PC-9 (cell line): ENCODE measurements around the gene KCNQ1OT1. TPM values are rescaled to one million over a fixed set of nuclear protein-coding genes. Genes with fewer than 3 reads are reported as not detected.

Experiments
- BruUV-seq: library from RNA; stranded (reverse); fragments of 400-500 nt; replicated peaks from 2 replicates; lab custom pipeline; 2021; lab: Mats Ljungman, UMichigan
- CTCF ChIA-PET: fragments of 300-600 bp; sonication (Branson Sonifier 250); formaldehyde crosslinking; loops from one replicate; lab custom pipeline; 2022; ENCODE audit warnings: antibody characterized with exemption; lab: Charles Lee
- POLR2A ChIA-PET: fragments of 300-600 bp; sonication (Branson Sonifier 250); formaldehyde crosslinking; loops from one replicate; lab custom pipeline; 2022; ENCODE audit warnings: antibody characterized with exemption; ENCODE audit not compliant: unreplicated experiment; lab: Charles Lee
- DNase-seq, 2 experiments: peaks; one replicate each; pipeline versions ENCODE4 v3.0.0 to v3.0.0-alpha.2; 2015 to 2022; ENCODE audit warnings: mixed read lengths in 1 of 2
- H2AFZ ChIP-seq: fragments of 200-600 bp; sonication (generic); 2 replicates; pipeline ENCODE4 v1.8.1; 2017; ENCODE audit warnings: antibody characterized with exemption
- H3F3A ChIP-seq: fragments of 200-600 bp; sonication (generic); 2 replicates; pipeline ENCODE4 v1.8.1; 2017; ENCODE audit warnings: antibody characterized with exemption, mild to moderate bottlenecking, low read depth; ENCODE audit not compliant: insufficient read depth
- H3K27ac ChIP-seq: fragments of 200-600 bp; sonication (generic); 2 replicates; pipeline ENCODE4 v1.6.1; 2016; ENCODE audit warnings: mixed run types
- H3K27me3 ChIP-seq: fragments of 200-600 bp; sonication (generic); 2 replicates; pipeline ENCODE4 v1.6.1; 2016; ENCODE audit warnings: low read depth, mixed run types; ENCODE audit not compliant: insufficient read depth
- H3K36me3 ChIP-seq: fragments of 200-600 bp; sonication (generic); 2 replicates; pipeline ENCODE4 v1.6.1; 2016; ENCODE audit warnings: low read depth, mixed run types
- H3K4me1 ChIP-seq: fragments of 200-600 bp; sonication (generic); replicated peaks from 2 replicates; pipeline ENCODE4 v1.6.1; 2016; ENCODE audit warnings: mixed run types; ENCODE audit not compliant: insufficient read depth
- H3K4me2 ChIP-seq: fragments of 200-600 bp; sonication (generic); 2 replicates; pipeline ENCODE4 v1.6.1; 2017; ENCODE audit warnings: mixed run types
- H3K4me3 ChIP-seq: fragments of 200-600 bp; sonication (generic); 2 replicates; pipeline ENCODE4 v1.6.1; 2016; ENCODE audit warnings: mixed run types
- H3K79me2 ChIP-seq: fragments of 200-600 bp; sonication (generic); 2 replicates; pipeline ENCODE4 v1.6.1; 2017; ENCODE audit warnings: low read depth, mixed run types
- H3K9me2 ChIP-seq: fragments of 200-600 bp; sonication (generic); 2 replicates; pipeline ENCODE4 v1.8.1; 2017; ENCODE audit warnings: mild to moderate bottlenecking; ENCODE audit not compliant: insufficient read depth
- H3K9me3 ChIP-seq: fragments of 200-600 bp; sonication (generic); 2 replicates; pipeline ENCODE4 v1.8.1; 2016; ENCODE audit warnings: low read depth; ENCODE audit not compliant: insufficient read depth
- H4K20me1 ChIP-seq: fragments of 200-600 bp; sonication (generic); 2 replicates; pipeline ENCODE4 v1.8.1; 2017; ENCODE audit not compliant: insufficient read depth
- EZH2 ChIP-seq: fragments of 200-600 bp; sonication (generic); IDR thresholded peaks from 2 replicates; pipeline ENCODE4 v1.8.0; 2017; ENCODE audit warnings: antibody characterized with exemption, low read depth
- intact Hi-C: fragments of 100-400 bp; cut with micrococcal nuclease; formaldehyde crosslinking; loops from one replicate; pipeline ENCODE4 v1.10.0; 2022; ENCODE audit not compliant: unreplicated experiment
- total RNA-seq: library from RNA; stranded (reverse); gene quantifications from 2 replicates; pipeline ENCODE4 v1.2.3, GENCODE V29; 2021
- TF ChIP-seq, protein P1 (sequence below): fragments of 200-600 bp; sonication (generic); conservative IDR thresholded peaks from 2 replicates; pipeline ENCODE4 v1.6.1; 2017; ENCODE audit warnings: mixed run types, antibody characterized with exemption, mild to moderate bottlenecking, moderate library complexity

The KCNQ1OT1 gene
- total RNA-seq, 1 experiment from 2014 or later = 3.4 TPM

DNA sequence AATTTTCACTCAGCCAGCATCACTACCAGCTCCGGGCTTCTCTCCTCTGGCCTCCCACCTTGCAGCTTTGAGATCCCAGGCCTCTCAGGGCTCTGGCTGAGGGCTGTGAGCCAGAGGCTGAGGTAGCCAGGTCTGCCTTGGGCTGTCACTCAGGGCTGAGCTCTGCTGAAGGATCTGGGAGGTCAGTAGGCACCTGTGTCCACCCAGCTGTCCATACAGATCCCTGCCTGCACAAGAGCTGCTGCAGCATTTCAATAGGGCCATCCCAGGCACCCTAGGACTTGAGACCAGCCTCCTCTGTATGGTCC lies 12.6 kb downstream of the KCNQ1OT1 start:
- ChIA-PET POLR2A (no interaction called here), CTCF (no interaction called here)
- H3K4me3 ChIP-seq = no peak overlapping the region
- no peak overlapping the region for H3K4me2 ChIP-seq
- H3K27ac ChIP-seq = no peak overlapping the region
- H3F3A ChIP-seq = no peaks in the 10 kb centered on the region
- no peaks in the 10 kb centered on the region for H3K4me1 ChIP-seq
- TF ChIP-seq EZH2 = no peak
- TF ChIP-seq, protein P1, sequence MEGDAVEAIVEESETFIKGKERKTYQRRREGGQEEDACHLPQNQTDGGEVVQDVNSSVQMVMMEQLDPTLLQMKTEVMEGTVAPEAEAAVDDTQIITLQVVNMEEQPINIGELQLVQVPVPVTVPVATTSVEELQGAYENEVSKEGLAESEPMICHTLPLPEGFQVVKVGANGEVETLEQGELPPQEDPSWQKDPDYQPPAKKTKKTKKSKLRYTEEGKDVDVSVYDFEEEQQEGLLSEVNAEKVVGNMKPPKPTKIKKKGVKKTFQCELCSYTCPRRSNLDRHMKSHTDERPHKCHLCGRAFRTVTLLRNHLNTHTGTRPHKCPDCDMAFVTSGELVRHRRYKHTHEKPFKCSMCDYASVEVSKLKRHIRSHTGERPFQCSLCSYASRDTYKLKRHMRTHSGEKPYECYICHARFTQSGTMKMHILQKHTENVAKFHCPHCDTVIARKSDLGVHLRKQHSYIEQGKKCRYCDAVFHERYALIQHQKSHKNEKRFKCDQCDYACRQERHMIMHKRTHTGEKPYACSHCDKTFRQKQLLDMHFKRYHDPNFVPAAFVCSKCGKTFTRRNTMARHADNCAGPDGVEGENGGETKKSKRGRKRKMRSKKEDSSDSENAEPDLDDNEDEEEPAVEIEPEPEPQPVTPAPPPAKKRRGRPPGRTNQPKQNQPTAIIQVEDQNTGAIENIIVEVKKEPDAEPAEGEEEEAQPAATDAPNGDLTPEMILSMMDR = no peak
- no peaks in the 10 kb centered on the region for H3K9me3 ChIP-seq
- no TSS peak for BruUV-seq
- no peaks in the 10 kb centered on the region for H3K36me3 ChIP-seq
- H3K79me2 ChIP-seq = no peaks in the 10 kb centered on the region
- peaks cover 3% of the 10 kb centered on the region for H4K20me1 ChIP-seq
- no peaks in the 10 kb centered on the region for H3K27me3 ChIP-seq
- H3K9me2 ChIP-seq = no peaks in the 10 kb centered on the region
- intact Hi-C loops = no loop called here
- no peak overlapping the region for H2AFZ ChIP-seq
- no peak for DNase-seq

DNA sequence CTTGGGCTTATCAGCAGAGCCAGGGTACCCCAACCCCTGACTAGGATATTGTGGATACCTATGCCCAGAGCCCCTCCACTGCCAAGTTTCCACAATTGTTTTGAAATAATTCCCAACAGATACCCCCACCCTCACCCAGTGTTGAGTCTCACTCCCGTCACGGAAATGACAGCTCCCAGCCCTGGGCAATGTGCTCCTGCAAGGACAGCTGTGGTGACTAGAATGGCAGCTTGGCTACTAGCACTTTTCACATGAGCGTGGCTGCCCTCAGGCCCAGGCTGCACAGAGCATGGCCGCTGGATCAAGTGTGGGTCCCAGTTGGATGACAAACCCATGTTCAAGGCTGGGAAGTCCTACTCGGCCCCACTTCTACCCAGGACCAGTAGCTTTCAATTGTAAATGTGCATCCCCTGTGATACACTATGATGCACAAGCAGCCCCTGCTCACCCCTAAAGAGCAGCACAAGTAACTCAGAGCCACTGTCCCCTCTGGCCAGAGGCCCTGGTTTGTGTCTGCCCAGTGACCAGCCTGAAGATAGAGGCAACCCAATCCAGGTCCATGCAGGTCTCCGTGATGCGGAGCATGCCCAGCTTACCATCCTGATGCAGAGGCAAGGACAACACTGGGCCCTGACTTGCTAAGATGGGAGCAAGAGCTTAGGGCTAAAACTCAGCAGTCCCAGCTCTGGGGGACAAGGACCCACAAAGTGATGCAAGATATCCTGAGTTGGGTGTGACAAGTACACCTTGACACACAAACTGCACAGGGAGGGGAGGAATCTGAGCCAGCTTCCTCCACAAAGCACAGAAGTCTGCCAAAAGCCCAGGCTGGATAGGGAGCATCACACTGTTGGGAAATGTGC lies 13.2 kb downstream of the KCNQ1OT1 start:
- ChIA-PET CTCF (no interaction called here), POLR2A (no interaction called here)
- no peaks in the 10 kb centered on the region for H3K9me2 ChIP-seq
- no peak overlapping the region for H3K4me3 ChIP-seq
- H3K27me3 ChIP-seq = no peaks in the 10 kb centered on the region
- no peak overlapping the region for H3K27ac ChIP-seq
- intact Hi-C loops = no loop called here
- BruUV-seq = no TSS peak
- no peaks in the 10 kb centered on the region for H3K79me2 ChIP-seq
- no peaks in the 10 kb centered on the region for H3K4me1 ChIP-seq
- TF ChIP-seq, protein P1 = no peak
- no peak for TF ChIP-seq EZH2
- H3K9me3 ChIP-seq = no peaks in the 10 kb centered on the region
- no peak overlapping the region for H3K4me2 ChIP-seq
- no peaks in the 10 kb centered on the region for H3K36me3 ChIP-seq
- no peaks in the 10 kb centered on the region; the same call in 1 of the 2 replicates for H4K20me1 ChIP-seq
- no peak for DNase-seq
- H2AFZ ChIP-seq = no peak overlapping the region
- no peaks in the 10 kb centered on the region for H3F3A ChIP-seq

DNA sequence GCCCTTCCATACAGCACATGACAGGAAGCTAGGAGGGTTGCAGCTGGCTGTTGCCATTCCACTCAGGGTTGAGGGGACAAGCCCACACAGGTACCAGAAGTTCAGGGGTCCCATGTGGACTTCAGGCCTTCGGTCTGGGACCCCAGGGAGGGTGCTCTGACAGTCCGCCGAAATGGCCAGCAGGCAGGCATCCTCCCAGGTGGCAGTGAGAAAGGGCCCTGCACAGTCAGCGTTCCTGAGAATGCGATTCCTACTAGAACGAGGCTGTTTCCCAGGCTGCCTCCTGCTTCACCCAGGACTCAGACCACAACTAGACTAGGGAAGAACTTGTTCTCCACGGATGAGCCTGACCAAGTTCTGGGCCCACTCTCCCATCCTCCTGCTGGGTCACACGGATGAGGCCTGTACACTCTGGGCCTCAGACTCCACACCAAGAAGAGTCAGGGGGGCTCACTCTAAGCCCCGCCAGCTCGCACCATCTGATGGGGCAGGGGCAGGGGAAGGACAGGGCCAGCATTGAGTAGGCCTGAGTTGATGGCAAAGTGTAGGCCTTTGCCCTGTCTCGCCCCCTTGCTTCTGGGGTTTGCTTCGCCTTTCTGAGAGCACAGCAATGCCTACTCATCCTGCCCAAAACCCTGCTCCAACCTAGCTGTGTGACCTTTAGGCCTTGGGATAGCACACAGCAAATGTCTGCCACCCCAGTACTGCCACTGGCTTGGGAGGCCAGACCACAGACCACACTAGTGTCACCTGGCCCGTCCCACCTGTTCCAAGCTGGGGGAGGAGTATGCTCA lies 14.0 kb downstream of the KCNQ1OT1 start:
- Histone ChIP-seq H3K9me2 (no peaks in the 10 kb centered on the region), H3K27ac (no peak overlapping the region), H3K4me2 (no peak overlapping the region), H3F3A (no peaks in the 10 kb centered on the region), H3K4me3 (no peak overlapping the region), H3K9me3 (no peaks in the 10 kb centered on the region), H3K27me3 (no peaks in the 10 kb centered on the region), H3K36me3 (no peaks in the 10 kb centered on the region), H2AFZ (no peak overlapping the region), H3K4me1 (no peaks in the 10 kb centered on the region), H4K20me1 (no peaks in the 10 kb centered on the region; the same call in 1 of the 2 replicates), H3K79me2 (no peaks in the 10 kb centered on the region)
- POLR2A ChIA-PET = no interaction called here
- TF ChIP-seq EZH2 = no peak
- TF ChIP-seq, protein P1 = no peak
- intact Hi-C loops = no loop called here
- BruUV-seq = no TSS peak
- no peak for DNase-seq
- CTCF ChIA-PET = no interaction called here
